Keratinocyte (primary cell): ENCODE measurements around the gene VANGL2. TPM values are rescaled to one million over a fixed set of nuclear protein-coding genes. Genes with fewer than 3 reads are reported as not detected.

Experiments used
- DNase-seq: peaks from one replicate; pipeline ENCODE4 v3.0.0-alpha.2; 2011; ENCODE audit warnings: low read depth, missing footprints, low spot score
- FAIRE-seq: peaks from 2 replicates; lab custom pipeline; 2011; peaks lifted over from hg19 to GRCh38; lab: Jason Lieb, UNC
- H2AFZ ChIP-seq: 2 replicates; pipeline ENCODE4 v1.6.0; 2012; ENCODE audit warnings: low read length, control low read depth, inconsistent platforms; ENCODE audit not compliant: control insufficient read depth
- H3K27ac ChIP-seq: 2 replicates; pipeline ENCODE4 v1.5.1; 2011; ENCODE audit warnings: low read length; ENCODE audit not compliant: control insufficient read depth, insufficient read depth
- H3K27me3 ChIP-seq: 3 replicates; pipeline ENCODE4 v1.6.0; 2011; ENCODE audit warnings: low read length; ENCODE audit not compliant: control insufficient read depth, insufficient read depth; ENCODE audit errors: extremely low read depth
- H3K36me3 ChIP-seq, 2 experiments: 2 replicates in 1 of 2; 3 replicates in 1 of 2; pipeline ENCODE4 v1.5.1; 2011; ENCODE audit warnings: low read length in 2 of 2, mild to moderate bottlenecking in 1 of 2; ENCODE audit not compliant: control insufficient read depth in 2 of 2, insufficient read depth in 2 of 2; ENCODE audit errors: extremely low read depth in 1 of 2
- H3K4me1 ChIP-seq: 3 replicates; pipeline ENCODE4 v1.5.1; 2011; ENCODE audit warnings: low read length; ENCODE audit not compliant: control insufficient read depth, insufficient read depth; ENCODE audit errors: extremely low read depth
- H3K4me2 ChIP-seq: 3 replicates; pipeline ENCODE4 v1.6.0; 2011; ENCODE audit warnings: low read depth, low read length; ENCODE audit not compliant: control insufficient read depth, insufficient read depth; ENCODE audit errors: extremely low read depth
- H3K4me3 ChIP-seq, 3 experiments: fragments of 200-600 bp in 1 of 3; sonication (generic) in 1 of 3; 2 replicates in 2 of 3; 3 replicates in 1 of 3; pipeline ENCODE4 v1.5.1; 2011 to 2016; ENCODE audit warnings: low read length in 3 of 3, mild to moderate bottlenecking in 3 of 3, control low read depth in 2 of 3, inconsistent platforms in 1 of 3, low read depth in 1 of 3, mixed read lengths in 1 of 3, mixed run types in 1 of 3, moderate library complexity in 1 of 3; ENCODE audit not compliant: control insufficient read depth in 2 of 3, insufficient read depth in 2 of 3; ENCODE audit errors: extremely low read depth in 1 of 3
- H3K79me2 ChIP-seq: 2 replicates; pipeline ENCODE4 v1.6.0; 2012; ENCODE audit warnings: low read length; ENCODE audit not compliant: control insufficient read depth, insufficient read depth
- H3K9ac ChIP-seq: 3 replicates; pipeline ENCODE4 v1.6.0; 2011; ENCODE audit warnings: low read length; ENCODE audit not compliant: control insufficient read depth, insufficient read depth; ENCODE audit errors: extremely low read depth
- H3K9me1 ChIP-seq: 3 replicates; pipeline ENCODE4 v1.6.0; 2011; ENCODE audit warnings: low read length; ENCODE audit not compliant: control insufficient read depth, insufficient read depth; ENCODE audit errors: extremely low read depth
- H3K9me3 ChIP-seq: 2 replicates; pipeline ENCODE4 v1.5.1; 2012; ENCODE audit warnings: low read depth, low read length; ENCODE audit not compliant: control insufficient read depth
- H4K20me1 ChIP-seq: 3 replicates; pipeline ENCODE4 v1.6.0; 2011; ENCODE audit warnings: low read length; ENCODE audit not compliant: control insufficient read depth, insufficient read depth; ENCODE audit errors: extremely low read depth
- CTCF ChIP-seq, 3 experiments: IDR thresholded peaks in 1 of 3; conservative IDR thresholded peaks in 1 of 3; optimal IDR thresholded peaks in 1 of 3; 2 replicates in 2 of 3; 3 replicates in 1 of 3; pipeline versions ENCODE3 to v1.5.1; 2011; ENCODE audit warnings: low read length in 3 of 3, mild to moderate bottlenecking in 3 of 3, moderate library complexity in 2 of 3, control low read depth in 1 of 3, inconsistent platforms in 1 of 3; ENCODE audit not compliant: insufficient read depth in 2 of 3; ENCODE audit errors: extremely low read depth in 1 of 3
- EZH2 ChIP-seq: IDR thresholded peaks from one replicate; pipeline ENCODE4 v1.6.1; 2012; ENCODE audit warnings: inconsistent platforms, mild to moderate bottlenecking, low read length, moderate library complexity
- dilution Hi-C: fragments of 300-500 bp; cut with MboI; formaldehyde crosslinking; loops from one replicate; pipeline ENCODE4 v1.7.0; 2020; ENCODE audit warnings: low sequenced_read_pairs; ENCODE audit not compliant: extremely low pct_ligation_motif_present
- polyA plus RNA-seq, 5 experiments: library from polyadenylated mRNA; depleted of rRNA in 3 of 5; stranded (reverse) in 3 of 5; stranded (forward) in 1 of 5; unstranded in 1 of 5; fragments of >200 nt; gene quantifications; 1 replicate in 1 of 5; 2 replicates in 3 of 5; 3 replicates in 1 of 5; pipeline versions ENCODE4 v1.2.1 to v1.2.3, GENCODE V29; 2011 to 2012; ENCODE audit warnings: missing spikeins in 2 of 5, low read depth in 1 of 5, low replicate concordance in 1 of 5

The VANGL2 gene
- polyA plus RNA-seq, 1 donor (not counting 4 experiments of a cell fraction or from before 2014, with no cell fraction given) = 10.9 TPM

- H3K27ac ChIP-seq = no peak overlapping the region
- DNase-seq = no peak
- H3K9me1 ChIP-seq = no peaks in the 10 kb centered on the region
- dilution Hi-C loops = no loop called here
- H3K4me1 ChIP-seq = no peaks in the 10 kb centered on the region
- no peak overlapping the region for H3K4me3 ChIP-seq
- H2AFZ ChIP-seq = no peak overlapping the region
- no peaks in the 10 kb centered on the region for H3K9me3 ChIP-seq
- no peak overlapping the region for H3K4me2 ChIP-seq
- H3K9ac ChIP-seq = no peak overlapping the region
- no peaks in the 10 kb centered on the region for H3K79me2 ChIP-seq
- TF ChIP-seq EZH2 = no peak
- no peaks in the 10 kb centered on the region for H3K27me3 ChIP-seq
- H3K36me3 ChIP-seq = peaks cover 28 to 35% of the 10 kb centered on the region in 2 experiments
- no peak for FAIRE-seq
- no peaks in the 10 kb centered on the region for H4K20me1 ChIP-seq
These were observed 40.1 kb upstream of the VANGL2 start for GRCh38 chr1:160360227-160360695.

GRCh38 chr1:160361199-160361598 lies 39.2 kb upstream of the VANGL2 start:
- no peak overlapping the region for H3K4me2 ChIP-seq
- no peak for FAIRE-seq
- peaks cover 22 to 27% of the 10 kb centered on the region in 2 experiments for H3K36me3 ChIP-seq
- H3K9ac ChIP-seq = no peak overlapping the region
- H3K9me3 ChIP-seq = no peaks in the 10 kb centered on the region
- H3K4me3 ChIP-seq = no peak overlapping the region
- TF ChIP-seq CTCF (optimal IDR thresholded peaks at IDR 0.05 in 1 of 3, IDR thresholded peaks at IDR 0.05 in 1 of 3, conservative IDR thresholded peaks at IDR 0.05 in 1 of 3; ENCODE audit: extremely low read depth in 1 of 3, insufficient read depth in 2 of 3, low read length in 3 of 3) (no peak), EZH2 (no peak)
- no peak overlapping the region for H3K27ac ChIP-seq
- H4K20me1 ChIP-seq = no peaks in the 10 kb centered on the region
- H3K4me1 ChIP-seq = no peaks in the 10 kb centered on the region
- no peak for DNase-seq
- H3K9me1 ChIP-seq = no peaks in the 10 kb centered on the region
- dilution Hi-C loops = no loop called here
- no peaks in the 10 kb centered on the region for H3K27me3 ChIP-seq
- no peak overlapping the region for H2AFZ ChIP-seq
- no peaks in the 10 kb centered on the region for H3K79me2 ChIP-seq

- no peaks in the 10 kb centered on the region for H4K20me1 ChIP-seq
- H3K4me1 ChIP-seq = no peaks in the 10 kb centered on the region
- H3K9me1 ChIP-seq = no peaks in the 10 kb centered on the region
- H3K27me3 ChIP-seq = no peaks in the 10 kb centered on the region
- H2AFZ ChIP-seq = no peak overlapping the region
- no peaks in the 10 kb centered on the region for H3K9me3 ChIP-seq
- no peak for FAIRE-seq
- no peak overlapping the region for H3K9ac ChIP-seq
- TF ChIP-seq EZH2 (no peak), CTCF (optimal IDR thresholded peaks at IDR 0.05 in 1 of 3, IDR thresholded peaks at IDR 0.05 in 1 of 3, conservative IDR thresholded peaks at IDR 0.05 in 1 of 3; ENCODE audit: extremely low read depth in 1 of 3, insufficient read depth in 2 of 3, low read length in 3 of 3) (no peak)
- dilution Hi-C loops = no loop called here
- no peak overlapping the region for H3K27ac ChIP-seq
- no peak overlapping the region for H3K4me3 ChIP-seq
- no peaks in the 10 kb centered on the region for H3K79me2 ChIP-seq
- DNase-seq = no peak
- peaks cover 16 to 22% of the 10 kb centered on the region in 2 experiments for H3K36me3 ChIP-seq
- H3K4me2 ChIP-seq = no peak overlapping the region
These were observed 38.6 kb upstream of the VANGL2 start for GRCh38 chr1:160361814-160362167.
